GM21526 (cell line): ENCODE data around the gene CELF2.

Experiments
- ATAC-seq: cut with Tn5 transposase; IDR thresholded peaks from one replicate; pipeline ENCODE4 v1.9.1; 2021; ENCODE audit warnings: moderate library complexity; ENCODE audit not compliant: unreplicated experiment, low FRiP score

Gene CELF2

DNA sequence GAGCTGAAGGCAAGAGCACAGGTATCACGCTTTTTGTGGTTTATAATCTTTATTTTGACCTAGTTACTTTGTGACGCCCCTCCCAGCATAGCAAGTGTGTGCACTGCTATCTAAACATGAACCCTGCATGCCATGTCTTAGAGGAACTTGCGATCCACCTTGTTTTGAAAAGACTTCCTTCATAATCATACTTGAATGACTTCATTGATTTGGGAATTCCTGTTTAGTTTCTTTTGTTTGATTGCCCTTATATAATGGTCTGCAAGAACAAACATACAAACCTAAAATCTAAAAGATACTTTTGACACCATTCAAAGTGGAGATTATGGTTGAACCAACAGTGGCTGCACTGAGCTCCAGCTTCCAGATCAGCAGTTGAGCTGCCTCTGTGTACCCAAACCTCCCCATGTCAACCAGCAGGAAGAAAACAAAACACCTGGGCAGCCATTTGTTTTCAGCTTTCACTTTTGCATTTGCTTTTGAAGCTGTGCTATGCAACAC, 132.6 kb downstream of the CELF2 start:
- ATAC-seq = no peak

DNA sequence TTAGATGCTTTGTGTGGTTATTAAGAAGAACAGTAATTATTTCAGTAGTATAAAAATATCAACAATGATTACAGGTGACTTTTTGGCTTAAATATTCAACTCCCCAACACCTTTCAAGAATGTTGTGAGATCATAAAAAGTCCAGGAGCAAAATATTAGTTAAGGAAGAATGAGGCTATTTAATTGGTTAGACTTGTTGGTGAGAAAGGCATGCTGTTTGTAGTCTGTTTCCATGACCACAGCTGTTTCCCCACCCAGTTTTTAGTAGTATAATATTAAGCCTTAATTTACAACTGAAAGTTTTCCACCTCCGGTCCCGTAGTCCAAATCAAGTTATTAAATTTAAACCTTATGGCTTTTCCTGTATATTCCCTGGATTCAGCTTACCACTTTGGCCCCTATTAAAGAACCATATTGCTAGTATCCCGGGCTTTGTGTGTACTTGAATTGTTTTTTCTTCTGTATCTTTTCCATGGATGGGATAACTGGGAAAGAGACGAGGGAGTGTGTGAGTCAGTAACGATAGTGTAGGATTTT, 133.3 kb downstream of the CELF2 start:
- no peak for ATAC-seq

DNA sequence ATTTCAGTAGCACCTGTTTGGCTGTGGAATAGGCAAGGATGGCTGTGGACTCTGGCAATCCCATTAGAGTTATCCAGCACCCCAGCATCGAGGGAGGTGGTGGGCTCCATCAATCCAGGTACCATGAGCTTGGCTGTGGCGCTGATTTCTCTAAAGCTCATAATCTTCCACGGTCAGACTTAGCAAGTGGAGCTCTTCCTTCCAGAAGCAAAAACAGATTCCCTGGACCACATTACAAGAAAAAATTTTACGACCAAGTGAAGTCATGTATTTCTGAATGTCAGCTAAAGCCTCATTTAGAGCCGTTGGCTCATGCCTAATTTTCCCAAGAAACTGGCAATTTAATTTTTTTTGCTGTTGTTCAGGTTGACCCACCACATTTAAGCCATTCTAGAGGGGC, 135.1 kb downstream of the CELF2 start:
- no peak for ATAC-seq

DNA sequence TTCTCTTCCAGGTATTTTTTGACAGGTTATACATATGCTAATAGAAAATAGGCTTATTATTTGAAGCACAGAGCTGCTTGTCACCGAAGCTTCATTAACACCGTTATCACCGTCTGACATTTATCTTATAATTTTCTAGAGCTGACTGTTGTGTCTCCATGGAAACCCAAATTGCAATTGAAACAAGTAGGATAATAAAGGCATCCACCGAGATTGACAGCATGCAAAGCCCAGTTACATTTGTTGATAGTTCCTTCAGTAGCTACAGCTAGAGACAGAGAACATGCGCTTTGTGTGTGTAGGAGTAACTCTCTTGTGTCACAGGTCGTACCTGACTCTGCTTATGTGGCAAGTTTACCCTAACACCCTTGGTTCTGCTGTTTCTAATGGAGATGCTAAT, 135.6 kb downstream of the CELF2 start:
- ATAC-seq = no peak

DNA sequence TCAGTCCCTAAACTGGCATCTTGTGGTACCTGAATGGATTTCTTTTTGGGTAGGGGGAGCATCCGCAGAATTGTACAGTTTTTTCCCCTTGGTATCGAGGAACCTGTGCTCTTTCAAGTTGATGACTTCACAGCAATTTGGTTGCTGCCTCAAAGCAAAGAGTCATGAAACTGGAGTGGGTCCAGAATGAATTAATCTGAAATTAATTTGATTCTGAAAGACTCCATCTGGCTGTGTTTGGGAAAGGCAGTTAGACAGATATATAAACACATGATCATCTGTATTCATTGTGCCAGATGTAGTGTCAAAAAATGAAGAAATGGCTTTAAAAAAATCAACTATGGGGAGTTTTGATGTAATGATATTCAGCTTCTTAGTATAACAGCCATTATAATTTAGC, 136.1 kb downstream of the CELF2 start:
- no peak for ATAC-seq

DNA sequence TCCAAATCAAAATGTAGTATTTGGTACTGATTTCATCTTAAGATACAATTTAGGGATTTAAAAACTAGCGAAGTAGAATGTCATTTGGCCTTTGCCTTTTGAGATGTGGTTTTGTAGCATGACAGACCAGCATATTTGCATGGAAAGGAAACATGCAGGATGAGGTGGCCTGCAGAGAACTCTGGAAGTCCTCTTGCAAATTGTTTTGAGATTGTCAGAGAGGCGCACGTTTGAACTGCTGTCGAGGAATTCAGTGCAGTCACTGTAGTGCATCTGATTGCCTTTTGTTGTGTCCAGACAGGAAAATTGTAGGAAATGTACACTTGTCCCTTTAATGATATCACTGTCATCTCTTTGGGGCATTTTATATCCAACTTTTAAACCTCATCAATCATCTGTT, 136.7 kb downstream of the CELF2 start:
- no peak for ATAC-seq

DNA sequence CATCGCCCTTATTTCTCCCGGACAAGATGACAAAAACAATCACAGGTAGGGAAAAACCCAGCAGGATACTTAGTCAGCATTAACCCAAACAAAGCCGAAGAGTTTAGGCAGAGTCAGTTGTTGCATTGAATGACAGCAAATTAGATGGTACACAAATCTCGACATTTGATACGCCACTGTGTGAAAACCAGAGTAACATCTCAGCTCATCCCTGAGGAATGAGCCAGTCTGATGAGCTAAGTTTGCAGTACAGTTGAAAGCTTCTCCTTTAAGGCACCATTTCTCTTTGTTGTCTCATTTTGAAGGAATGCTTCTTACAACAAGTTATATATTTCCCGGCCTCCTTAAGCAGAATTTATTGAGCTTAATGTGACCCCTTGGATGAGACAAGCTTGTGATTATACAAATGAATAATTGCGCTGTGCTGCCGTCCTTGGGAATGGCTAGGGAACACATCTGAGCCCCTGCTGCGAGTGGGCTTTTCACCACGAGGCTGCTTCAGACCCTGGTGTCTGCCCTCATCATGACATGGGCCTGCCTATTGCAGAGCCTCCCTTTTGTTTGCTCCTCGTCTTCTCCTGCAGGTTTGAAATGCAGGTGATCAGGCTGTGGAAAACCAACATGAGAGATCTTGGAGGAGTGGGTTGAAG, 137.3 kb downstream of the CELF2 start:
- no peak for ATAC-seq

DNA sequence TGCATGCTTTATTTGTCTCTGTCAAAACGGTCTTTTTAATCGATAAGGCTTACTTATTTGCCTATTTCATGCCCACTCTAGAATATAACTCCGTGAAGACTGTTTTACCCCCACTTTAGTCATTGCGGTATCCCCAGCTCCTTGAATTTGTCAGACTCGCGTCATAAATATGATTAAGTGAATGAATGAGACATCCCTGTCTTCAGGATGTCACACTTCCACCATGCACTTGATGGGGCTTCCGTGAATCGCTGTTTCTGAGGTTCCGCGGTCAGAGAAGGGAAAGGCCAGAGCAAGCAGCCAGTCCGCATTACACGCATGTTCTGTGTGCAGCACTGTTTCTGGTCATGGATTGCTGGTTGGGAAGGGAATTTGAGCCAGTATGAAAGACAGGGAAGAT, 138.8 kb downstream of the CELF2 start:
- no peak for ATAC-seq

DNA sequence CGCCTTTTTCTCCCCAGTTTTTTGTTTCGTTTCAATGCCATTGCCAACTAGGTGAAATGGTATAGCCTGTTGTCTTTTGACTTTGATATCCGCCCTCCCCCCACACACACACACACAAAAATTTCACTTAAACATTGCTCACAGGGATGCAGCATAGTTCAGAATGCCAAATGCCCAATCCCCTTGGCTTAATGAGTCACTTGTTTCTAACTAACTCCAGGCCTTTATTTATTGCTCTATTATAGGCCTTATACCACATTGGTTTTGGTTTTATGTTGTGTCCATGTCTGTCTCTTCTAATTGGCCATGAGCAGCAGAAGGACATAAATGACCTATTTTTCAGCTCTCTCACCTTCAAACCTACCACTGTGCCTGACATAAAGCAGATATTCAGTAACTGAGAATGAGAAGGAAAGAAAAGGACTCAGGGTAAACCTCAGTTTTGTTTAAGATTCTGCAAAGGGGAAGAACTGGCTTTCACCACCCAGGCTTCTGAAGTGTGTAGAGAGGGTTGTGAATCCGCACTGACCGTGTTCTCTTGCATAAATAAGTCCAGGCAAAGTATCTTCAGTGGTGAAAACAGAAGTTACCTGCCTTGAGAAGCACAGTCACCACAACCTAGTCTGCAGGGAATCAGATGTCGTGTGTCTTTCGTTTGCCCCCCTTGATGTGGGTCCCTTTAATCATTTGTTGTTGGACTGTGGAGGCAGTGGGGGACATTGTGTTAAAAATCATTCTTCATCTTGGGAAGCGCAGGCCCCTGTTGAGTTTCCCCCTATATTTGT, 139.8 kb downstream of the CELF2 start:
- ATAC-seq = no peak

DNA sequence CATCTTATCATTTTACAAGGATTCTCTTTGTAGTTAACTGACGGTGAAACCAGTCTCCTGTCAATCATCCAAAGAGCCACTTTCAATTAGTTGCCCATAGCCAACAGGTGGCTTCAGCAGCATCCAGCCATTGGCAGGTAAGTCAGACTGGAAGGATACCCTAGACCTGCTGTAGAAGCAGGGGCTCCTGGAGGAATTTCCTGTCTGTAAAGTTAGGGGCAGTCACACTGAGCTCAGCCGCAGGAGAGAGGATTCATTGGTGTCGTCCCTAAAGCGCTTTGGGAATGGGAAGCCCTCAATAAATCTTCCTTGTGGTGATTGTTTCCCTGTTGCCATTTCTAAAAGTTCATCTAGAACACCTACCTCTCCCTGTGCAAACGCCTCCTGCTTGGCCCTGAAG, 140.4 kb downstream of the CELF2 start:
- ATAC-seq = no peak

DNA sequence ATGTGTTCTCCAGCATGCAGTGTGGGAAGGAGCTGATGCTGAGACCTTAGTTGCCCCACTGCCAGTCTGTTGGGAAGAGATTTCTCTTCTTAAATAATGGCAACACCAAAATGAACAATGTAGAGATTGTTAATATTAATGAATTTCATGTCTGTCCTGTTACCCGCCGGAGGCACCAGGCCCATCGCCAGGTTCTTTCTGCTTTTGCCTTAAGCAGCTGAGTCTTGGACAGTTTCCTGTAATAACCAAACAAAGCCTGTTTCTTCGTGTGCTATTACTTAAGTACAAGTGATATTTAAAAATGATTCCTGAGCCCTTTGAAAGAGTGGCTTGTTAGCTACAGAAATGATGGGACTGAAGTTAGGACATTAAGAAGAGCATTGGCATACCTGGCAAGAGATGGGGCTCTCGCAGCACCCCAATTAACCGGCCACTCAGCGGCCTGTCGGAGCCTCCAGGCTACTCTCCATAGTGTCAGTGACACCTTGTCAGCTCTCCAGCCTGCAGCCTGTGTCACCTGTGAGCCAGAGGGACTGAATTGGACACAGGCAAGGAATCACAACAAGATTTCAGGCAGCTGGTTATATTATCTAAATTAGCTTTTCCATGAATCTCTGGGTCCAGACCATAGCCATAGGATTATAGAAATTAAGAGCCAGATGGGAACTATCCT, 142.0 kb downstream of the CELF2 start:
- no peak for ATAC-seq

DNA sequence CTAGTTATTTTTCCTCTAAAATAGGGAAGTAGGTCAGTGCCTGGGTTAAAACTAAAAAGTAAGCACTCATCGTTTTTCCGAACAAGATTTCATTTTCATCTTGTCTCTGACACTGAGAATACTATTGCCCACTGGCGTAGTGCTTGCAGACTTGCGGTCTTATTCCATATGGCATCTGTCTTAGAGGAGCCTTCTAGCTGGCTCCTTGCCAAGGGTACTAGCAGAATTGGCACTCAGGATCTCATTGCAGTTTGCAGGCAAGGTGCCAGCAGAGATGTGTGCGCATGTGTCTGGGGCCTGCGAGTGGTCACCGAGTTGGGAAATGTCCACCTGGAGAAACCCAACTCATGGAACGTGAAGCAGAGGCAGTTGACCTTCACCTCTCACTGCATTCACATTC, 143.4 kb downstream of the CELF2 start:
- ATAC-seq = no peak

DNA sequence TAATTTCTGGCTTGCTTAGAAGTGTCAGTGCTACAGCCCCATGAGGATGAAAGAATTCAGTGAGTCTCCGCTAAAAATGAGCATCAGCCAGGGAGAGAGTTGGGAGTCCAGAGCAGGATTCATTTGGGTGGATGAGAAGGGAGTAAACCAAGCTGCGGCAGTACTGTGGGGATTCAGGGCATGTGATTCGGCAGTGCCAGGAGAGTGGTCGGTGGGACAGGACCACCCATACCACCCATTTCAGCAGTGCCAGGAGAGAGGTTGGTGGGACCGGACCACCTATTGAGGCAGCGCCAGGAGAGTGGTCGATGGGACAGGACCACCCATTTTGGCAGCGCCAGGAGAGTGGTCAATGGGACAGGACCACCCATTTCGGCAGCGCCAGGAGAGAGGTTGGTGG, 144.2 kb downstream of the CELF2 start:
- no peak for ATAC-seq

DNA sequence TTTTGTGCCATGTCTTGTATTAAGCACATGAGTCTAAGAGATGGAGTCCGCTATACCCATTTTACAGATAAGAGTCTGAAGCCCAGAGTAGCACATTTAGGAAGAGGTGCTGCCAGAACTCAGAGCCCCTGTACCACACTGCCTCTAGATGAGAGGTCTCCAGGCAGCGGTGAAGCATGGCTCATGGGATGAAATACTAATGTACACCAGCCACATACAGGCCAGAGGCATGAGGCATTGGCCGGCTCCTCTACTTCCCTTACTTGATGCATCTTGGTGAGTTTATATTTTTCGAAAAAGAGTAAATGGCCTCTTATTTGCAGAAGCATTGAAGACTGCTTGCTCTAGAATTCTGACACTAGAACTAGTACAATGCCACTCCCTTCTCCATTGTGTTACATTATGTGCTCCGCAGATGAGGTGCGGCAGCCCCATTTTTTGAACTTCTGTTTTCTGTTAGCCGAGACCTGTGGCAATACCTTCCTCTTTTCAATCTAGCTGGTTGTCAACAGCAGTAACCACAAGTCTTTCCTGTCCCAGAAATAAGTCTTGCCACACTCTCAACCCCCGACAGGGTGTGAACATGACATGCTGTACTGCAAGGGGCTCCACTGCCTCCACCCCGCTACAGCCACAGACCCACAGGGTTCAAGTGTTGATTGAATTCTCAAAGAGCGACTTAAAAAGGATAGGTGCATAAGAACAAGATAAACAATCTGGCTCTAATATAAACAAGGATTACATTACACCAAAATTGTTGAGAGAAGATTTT, 145.3 kb downstream of the CELF2 start:
- peak; percentile 72 for ATAC-seq

DNA sequence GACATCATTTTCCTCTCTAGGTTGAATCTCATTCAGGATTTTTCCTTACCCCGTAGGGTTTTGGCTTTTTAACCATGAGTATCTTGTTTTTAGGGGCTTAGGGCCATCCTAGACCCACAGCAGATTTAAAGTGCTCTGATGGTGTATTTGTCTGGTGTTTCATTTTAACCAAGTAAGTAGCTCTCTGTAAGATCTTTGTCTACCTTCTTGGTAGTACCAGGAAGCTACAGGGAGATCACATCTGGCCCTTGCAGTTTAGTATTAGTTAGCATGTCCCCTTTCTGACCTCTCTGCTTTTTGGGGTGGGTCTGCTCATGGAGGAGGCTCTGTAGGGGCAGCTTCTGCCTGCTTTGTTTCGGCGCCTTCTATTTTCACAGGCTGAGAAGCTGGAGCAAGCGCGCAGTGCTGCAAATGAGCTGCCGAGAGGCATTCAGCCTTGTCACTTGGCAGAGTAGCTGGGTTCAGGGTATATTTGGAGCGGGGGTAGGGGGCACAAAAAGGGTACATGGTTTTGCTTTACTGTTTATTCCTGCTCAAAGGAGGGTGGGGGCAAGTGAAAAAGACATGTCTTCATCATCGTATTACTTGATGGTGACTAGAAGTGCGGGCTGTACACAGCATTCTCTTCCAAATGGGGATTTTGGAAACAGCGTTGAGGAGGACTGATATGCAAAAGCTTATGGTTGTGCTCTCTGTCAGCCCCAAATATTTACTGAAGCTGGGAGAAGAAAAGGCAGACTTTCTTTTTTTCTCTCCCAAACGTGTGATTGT, 146.3 kb downstream of the CELF2 start:
- ATAC-seq = no peak

DNA sequence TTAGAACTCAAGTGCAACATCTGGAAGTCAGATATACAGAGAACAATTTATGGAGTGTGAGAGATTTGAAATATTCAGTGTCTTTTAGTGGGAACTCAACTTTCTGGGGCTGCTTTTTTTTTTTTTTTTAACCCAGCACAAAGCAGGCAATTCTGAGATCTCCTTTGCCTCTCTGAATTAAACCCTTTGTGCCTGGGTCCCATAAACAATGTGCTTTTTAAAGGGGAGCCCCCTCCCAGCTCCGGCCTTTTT, 146.8 kb downstream of the CELF2 start:
- no peak for ATAC-seq

DNA sequence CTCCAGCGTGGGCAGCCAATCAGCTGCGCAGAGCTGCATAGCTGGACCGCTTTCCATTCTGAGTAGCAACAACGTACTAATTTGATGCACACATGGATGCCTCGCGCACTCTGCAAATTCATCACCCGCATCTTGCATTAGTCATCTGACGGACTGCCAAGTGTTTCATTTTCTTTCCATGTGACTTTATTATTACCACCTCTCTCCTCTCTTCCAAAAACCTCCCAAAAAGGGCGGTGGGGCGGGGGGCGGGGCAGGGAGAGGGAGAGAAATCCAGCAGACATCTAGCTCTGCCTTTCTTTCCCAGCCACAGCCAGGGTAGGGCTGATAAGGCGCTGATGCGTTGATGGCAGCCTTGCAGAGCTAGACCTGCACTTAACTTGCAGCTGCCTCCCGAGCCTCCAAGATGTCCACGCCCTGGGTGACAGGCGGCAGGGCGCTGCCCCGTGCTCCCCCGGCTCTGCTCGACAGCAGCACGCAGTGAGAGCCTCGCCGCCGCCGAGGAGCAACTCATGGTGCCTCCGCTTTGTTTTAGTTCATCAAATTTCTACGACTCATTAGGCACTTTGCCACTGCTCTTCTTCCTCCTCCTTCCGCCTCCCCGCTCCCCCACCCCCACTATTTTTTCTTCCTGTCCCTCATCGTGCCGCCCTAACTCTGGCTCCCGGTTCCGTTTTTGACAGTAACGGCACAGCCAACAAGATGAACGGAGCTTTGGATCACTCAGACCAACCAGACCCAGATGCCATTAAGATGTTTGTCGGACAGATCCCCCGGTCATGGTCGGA, 147.3 kb downstream of the CELF2 start:
- ATAC-seq = no peak

DNA sequence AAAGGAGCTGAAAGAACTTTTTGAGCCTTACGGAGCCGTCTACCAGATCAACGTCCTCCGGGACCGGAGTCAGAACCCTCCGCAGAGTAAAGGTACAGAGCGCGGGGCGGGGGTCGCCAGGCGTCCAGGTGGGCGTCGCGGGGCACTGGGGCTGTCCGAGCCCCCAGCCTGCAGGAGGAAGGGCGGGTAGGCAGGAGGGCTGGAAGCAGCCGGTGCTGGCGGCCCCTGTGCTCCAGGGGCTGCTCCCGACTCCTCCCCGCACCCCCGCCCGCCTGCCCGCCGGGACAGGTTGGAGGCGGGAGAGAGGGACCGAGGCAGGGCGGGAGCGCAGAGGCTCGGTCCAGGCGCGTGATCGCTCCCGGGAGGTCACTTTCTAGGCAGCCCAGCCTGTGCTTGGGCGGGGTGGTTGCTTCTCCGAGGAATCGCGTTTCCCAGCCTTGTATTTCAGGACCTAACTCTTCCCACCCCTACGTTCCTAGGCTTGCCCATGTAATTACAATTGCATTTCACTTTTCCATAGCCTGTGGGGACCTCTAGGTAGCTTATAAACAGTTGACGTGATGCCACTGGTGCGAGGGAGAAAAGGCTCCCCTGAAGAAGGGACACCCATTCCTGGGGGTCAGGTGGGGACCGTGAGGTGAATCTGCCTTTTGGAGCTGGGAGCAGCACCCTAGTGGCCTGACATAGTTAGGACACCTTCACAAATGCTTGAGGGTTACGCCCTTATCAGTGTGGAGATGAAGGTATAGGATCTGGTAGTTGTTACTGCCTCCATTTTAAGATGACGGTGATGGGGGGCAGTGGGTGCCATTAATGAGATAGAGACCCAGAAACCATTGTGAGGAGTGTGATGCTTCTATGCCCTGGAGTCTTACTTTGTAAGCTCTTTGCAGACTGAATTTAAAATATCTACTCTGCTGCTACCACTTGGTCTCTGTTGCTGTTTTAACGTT, 148.2 kb downstream of the CELF2 start:
- peak; percentile 47 for ATAC-seq
